Endothelial cell of umbilical vein (primary cell): ENCODE results near the gene TPST1. TPM values are rescaled to one million over a fixed set of nuclear protein-coding genes. Genes with fewer than 3 reads are reported as not detected.
A peak's percentile ranks its signal among the peaks of the same experiment; 100 is the strongest.
"Not testable (repeated sequence)": the region's sequence is repeated elsewhere in the genome, so short reads cannot be mapped to it uniquely, and the experiment has no call there.

ENCODE experiments used
- Bru-seq: library from RNA; stranded (reverse); fragments of 400-500 nt; gene quantifications from one replicate; lab custom pipeline; 2021; lab: Mats Ljungman, UMichigan
- BruChase-seq, 2 experiments: library from RNA; stranded (reverse); fragments of 400-500 nt; gene quantifications; one replicate each; lab custom pipeline; 2021; lab: Mats Ljungman, UMichigan
- BruUV-seq: library from RNA; stranded (reverse); fragments of 400-500 nt; replicated peaks from 2 replicates; lab custom pipeline; 2021; lab: Mats Ljungman, UMichigan
- CTCF ChIA-PET: fragments of 300-600, 350-600 bp; sonication (Branson Sonifier 250); formaldehyde crosslinking; loops from one replicate; lab custom pipeline; 2021; ENCODE audit warnings: antibody characterized with exemption, inconsistent platforms; lab: Charles Lee
- POLR2A ChIA-PET: fragments of 300-600, 350-600 bp; sonication (Branson Sonifier 250); formaldehyde crosslinking; loops from one replicate; lab custom pipeline; 2021; ENCODE audit warnings: antibody characterized with exemption, inconsistent platforms; lab: Charles Lee
- DNase-seq: peaks from one replicate; pipeline ENCODE4 v3.0.0-alpha.2; 2011; ENCODE audit warnings: low read depth, low spot score
- FAIRE-seq: peaks from 2 replicates; lab custom pipeline; 2011; peaks lifted over from hg19 to GRCh38; lab: Jason Lieb, UNC
- H2AFZ ChIP-seq: 2 replicates; pipeline ENCODE4 v1.6.0; 2012; ENCODE audit warnings: low read depth, low read length, control low read depth, inconsistent platforms
- H3K27ac ChIP-seq: 2 replicates; pipeline ENCODE4 v1.5.1; 2011; ENCODE audit warnings: low read depth, mild to moderate bottlenecking, control low read depth, low read length, moderate library complexity; ENCODE audit not compliant: insufficient read depth
- H3K27me3 ChIP-seq, 2 experiments: 2 replicates each; pipeline versions ENCODE4 v1.6.0 to v1.6.1; 2011; ENCODE audit warnings: low read length in 2 of 2, mixed read lengths in 1 of 2; ENCODE audit not compliant: control insufficient read depth in 2 of 2, insufficient read depth in 2 of 2
- H3K36me3 ChIP-seq, 2 experiments: 2 replicates in 1 of 2; 3 replicates in 1 of 2; pipeline ENCODE4 v1.5.1; 2011; ENCODE audit warnings: low read length in 2 of 2, mild to moderate bottlenecking in 1 of 2, moderate library complexity in 1 of 2; ENCODE audit not compliant: control insufficient read depth in 2 of 2, insufficient read depth in 2 of 2; ENCODE audit errors: extremely low read depth in 1 of 2
- H3K4me1 ChIP-seq: 3 replicates; pipeline ENCODE4 v1.5.1; 2011; ENCODE audit warnings: mild to moderate bottlenecking, low read length; ENCODE audit not compliant: control insufficient read depth, insufficient read depth; ENCODE audit errors: extremely low read depth
- H3K4me2 ChIP-seq: 2 replicates; pipeline ENCODE4 v1.6.1; 2011; ENCODE audit warnings: low read length, control low read depth, mixed read lengths; ENCODE audit not compliant: insufficient read depth
- H3K4me3 ChIP-seq, 3 experiments: fragments of 200-600 bp in 1 of 3; sonication (generic), shearing (Covaris generic) in 1 of 3; replicated peaks in 1 of 3; 2 replicates each; pipeline ENCODE4 v1.5.1; 2011 to 2016; ENCODE audit warnings: control low read depth in 3 of 3, low read length in 3 of 3, mild to moderate bottlenecking in 2 of 3, inconsistent platforms in 1 of 3, low read depth in 1 of 3, moderate library complexity in 1 of 3; ENCODE audit not compliant: insufficient read depth in 1 of 3
- H3K79me2 ChIP-seq: 2 replicates; pipeline ENCODE4 v1.6.0; 2012; ENCODE audit warnings: low read length, inconsistent platforms; ENCODE audit not compliant: control insufficient read depth, insufficient read depth
- H3K9ac ChIP-seq: replicated peaks from 2 replicates; pipeline ENCODE3; 2011; ENCODE audit warnings: low read length, control low read depth; ENCODE audit not compliant: insufficient read depth; ENCODE audit errors: extremely low read depth
- H3K9me1 ChIP-seq: replicated peaks from 3 replicates; pipeline ENCODE4 v1.6.0; 2011; ENCODE audit warnings: mild to moderate bottlenecking, low read length; ENCODE audit not compliant: control insufficient read depth, insufficient read depth; ENCODE audit errors: extremely low read depth
- H3K9me3 ChIP-seq: replicated peaks from 2 replicates; pipeline ENCODE4 v1.5.1; 2012; ENCODE audit warnings: low read length, inconsistent platforms; ENCODE audit not compliant: control insufficient read depth, insufficient read depth
- H4K20me1 ChIP-seq: replicated peaks from 2 replicates; pipeline ENCODE3; 2011; ENCODE audit warnings: mild to moderate bottlenecking, low read length; ENCODE audit not compliant: control insufficient read depth, insufficient read depth; ENCODE audit errors: extremely low read depth
- EZH2 ChIP-seq: IDR thresholded peaks from 2 replicates; pipeline ENCODE4 v1.6.1; 2012; ENCODE audit warnings: borderline replicate concordance, low read depth, mild to moderate bottlenecking, moderate library complexity, low read length, inconsistent platforms; ENCODE audit not compliant: severe bottlenecking
- FOS ChIP-seq: IDR thresholded peaks from 2 replicates; pipeline ENCODE4 v1.6.1; 2011; ENCODE audit warnings: mild to moderate bottlenecking, low read length, moderate library complexity, borderline replicate concordance; ENCODE audit not compliant: insufficient read depth
- GATA2 ChIP-seq: IDR thresholded peaks from 2 replicates; pipeline ENCODE4 v1.7.0; 2011; ENCODE audit warnings: low read depth, mild to moderate bottlenecking, moderate library complexity, mixed read lengths, low read length; ENCODE audit not compliant: insufficient read length, insufficient read depth
- JUN ChIP-seq: IDR thresholded peaks from 2 replicates; pipeline ENCODE4 v1.6.1; 2011; ENCODE audit warnings: borderline replicate concordance, low read depth; ENCODE audit not compliant: insufficient read length, insufficient read depth
- MYC ChIP-seq: IDR thresholded peaks from one replicate; pipeline ENCODE4 v1.6.1; 2011; ENCODE audit warnings: mild to moderate bottlenecking, low read depth, low read length
- POLR2A ChIP-seq: IDR thresholded peaks from 2 replicates; pipeline ENCODE4 v1.6.1; 2012; ENCODE audit warnings: low read depth, mild to moderate bottlenecking, control low read depth, low read length
- POLR2AphosphoS5 ChIP-seq: IDR thresholded peaks from 2 replicates; pipeline ENCODE4 v1.6.1; 2012; ENCODE audit warnings: low read depth, mild to moderate bottlenecking, control low read depth, low read length, moderate library complexity; ENCODE audit not compliant: insufficient read depth
- dilution Hi-C: fragments of 300-500 bp; cut with MboI; formaldehyde crosslinking; loops from one replicate; pipeline ENCODE4 v1.15.0; 2019; ENCODE audit warnings: low sequenced_read_pairs; ENCODE audit not compliant: extremely low pct_ligation_motif_present
- intact Hi-C: fragments of 100-400 bp; cut with micrococcal nuclease; formaldehyde crosslinking; loops from one replicate; pipeline ENCODE4 v1.10.0; 2022
- long read RNA-seq: library from polyadenylated mRNA; stranded (forward); transcript quantifications from one replicate; pipeline ENCODE4 v2.0.0, GENCODE V29; 2021
- polyA minus RNA-seq, 3 experiments: library from RNA; depleted of rRNA, polyadenylated mRNA; stranded (reverse); fragments of >200 nt; gene quantifications; 1 replicate in 1 of 3; 2 replicates in 2 of 3; pipeline ENCODE4 v1.2.3, GENCODE V29; 2011
- polyA plus RNA-seq, 4 experiments: library from polyadenylated mRNA; depleted of rRNA in 3 of 4; stranded (reverse) in 3 of 4; unstranded in 1 of 4; fragments of >200 nt; gene quantifications; 2 replicates each; pipeline versions ENCODE4 v1.2.1 to v1.2.3, GENCODE V29; 2011 to 2012; ENCODE audit warnings: missing spikeins in 1 of 4
- total RNA-seq: library from RNA; stranded (reverse); gene quantifications from 2 replicates; pipeline ENCODE4 v1.2.3, GENCODE V29; 2021
- TF ChIP-seq, protein P1 (sequence below): IDR thresholded peaks from 2 replicates; pipeline ENCODE4 v1.6.1; 2011; ENCODE audit not compliant: insufficient read depth, insufficient read length
- TF ChIP-seq, protein P2 (sequence below), 2 donors: IDR thresholded peaks; 1 replicate in 1 of 2; 2 replicates in 1 of 2; pipeline ENCODE4 v1.5.1; 2011; ENCODE audit warnings: low read length in 2 of 2, mild to moderate bottlenecking in 2 of 2, moderate library complexity in 2 of 2, control low read depth in 1 of 2, inconsistent platforms in 1 of 2, low read depth in 1 of 2; ENCODE audit not compliant: insufficient read depth in 1 of 2; ENCODE audit errors: extremely low read depth in 1 of 2

TPST1 gene
- total RNA-seq, result 18.7 and 19.1 TPM in 2 replicates
- 17.3 and 21.0 TPM in 2 replicates for polyA plus RNA-seq
- polyA plus RNA-seq (2011; cell fraction: cytosol; rRNA removed), result 28.6 and 30.0 TPM in 2 replicates
- polyA plus RNA-seq (2011; cell fraction: nucleus; rRNA removed), result 24.2 and 27.3 TPM in 2 replicates
- polyA plus RNA-seq (2012), result 25.9 and 27.0 TPM in 2 replicates
- polyA minus RNA-seq, result 58.5 and 60.3 TPM in 2 replicates
- polyA minus RNA-seq (2011; cell fraction: cytosol; rRNA and poly(A)+ RNA removed), result 4.8 TPM
- 39.1 and 46.8 TPM in 2 replicates for polyA minus RNA-seq (2011; cell fraction: nucleus; rRNA and poly(A)+ RNA removed)
- Bru-seq, nascent RNA, result percentile 67 among the genes with signal in this experiment
- percentile 63 among the genes with signal in this experiment for BruChase-seq, experiment 1, labeled RNA remaining after a 6-hour chase
- BruChase-seq, experiment 2, labeled RNA remaining after a 2-hour chase, result percentile 82 among the genes with signal in this experiment
- long read RNA-seq, transcript TPST1-201 (6 exons, 2,116 nt), result major isoform, 29 of 60 reads
- long read RNA-seq, partial matches to known transcripts, result 5 of 60 reads
- long read RNA-seq, other reads (novel, unspliced or antisense), result 26 of 60 reads

DNA sequence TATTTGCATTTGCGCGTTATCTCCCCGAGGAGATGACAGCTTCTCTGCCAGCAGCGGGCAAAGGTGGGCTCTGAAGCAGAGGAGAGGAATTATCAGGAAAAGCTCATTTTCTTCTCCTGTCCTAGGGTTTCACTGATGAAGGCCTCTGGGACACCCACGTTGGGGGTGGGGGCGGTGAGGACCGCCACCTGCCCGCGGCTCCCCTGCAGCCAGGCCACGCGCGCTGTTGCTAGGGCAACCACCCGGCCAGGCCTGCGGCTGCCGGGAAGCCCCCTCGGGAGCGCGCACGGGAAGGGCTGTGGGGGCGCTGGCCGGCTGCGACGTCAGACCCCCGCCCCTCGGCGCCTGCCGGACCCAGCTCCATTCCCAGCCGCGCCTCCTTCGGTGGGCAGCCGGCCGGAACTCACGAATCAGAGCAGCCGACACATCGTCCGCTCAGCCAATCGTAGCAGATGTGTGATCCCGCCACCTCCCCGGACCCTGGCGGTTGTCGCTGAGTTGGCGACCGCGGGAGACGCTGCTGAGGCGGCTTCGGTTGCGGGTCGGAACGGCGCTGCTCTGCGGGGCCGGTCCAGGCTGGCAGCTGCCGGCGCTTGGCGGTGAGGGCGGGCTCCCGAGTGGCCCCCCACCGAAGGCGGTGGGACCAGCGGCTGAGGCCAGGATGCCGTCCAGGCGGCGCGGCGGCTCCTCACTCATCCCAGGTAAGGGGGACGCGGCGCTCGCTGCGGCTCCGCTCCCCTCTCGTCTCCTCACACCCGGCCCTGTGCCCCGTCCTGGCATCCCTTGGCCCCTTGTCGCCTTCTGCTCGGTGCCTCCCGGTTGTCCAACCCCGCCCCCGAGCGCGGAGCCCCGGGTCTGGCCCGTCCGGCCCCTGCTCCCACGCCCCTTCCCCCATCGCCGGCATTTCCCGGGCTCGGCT, at the start of gene TPST1:
Gene TPST1, plus strand, starts transcription at position 513 of the 919 bp plus-strand sequence. CDS start 35,092 bp downstream, outside the sequence.
- no peak for TF ChIP-seq GATA2
- TF ChIP-seq JUN, result no peak
- TF ChIP-seq, protein P1, sequence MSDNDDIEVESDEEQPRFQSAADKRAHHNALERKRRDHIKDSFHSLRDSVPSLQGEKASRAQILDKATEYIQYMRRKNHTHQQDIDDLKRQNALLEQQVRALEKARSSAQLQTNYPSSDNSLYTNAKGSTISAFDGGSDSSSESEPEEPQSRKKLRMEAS, result no peak
- TF ChIP-seq FOS, result no peak
- TF ChIP-seq EZH2, result no peak
- TF ChIP-seq, protein P2, sequence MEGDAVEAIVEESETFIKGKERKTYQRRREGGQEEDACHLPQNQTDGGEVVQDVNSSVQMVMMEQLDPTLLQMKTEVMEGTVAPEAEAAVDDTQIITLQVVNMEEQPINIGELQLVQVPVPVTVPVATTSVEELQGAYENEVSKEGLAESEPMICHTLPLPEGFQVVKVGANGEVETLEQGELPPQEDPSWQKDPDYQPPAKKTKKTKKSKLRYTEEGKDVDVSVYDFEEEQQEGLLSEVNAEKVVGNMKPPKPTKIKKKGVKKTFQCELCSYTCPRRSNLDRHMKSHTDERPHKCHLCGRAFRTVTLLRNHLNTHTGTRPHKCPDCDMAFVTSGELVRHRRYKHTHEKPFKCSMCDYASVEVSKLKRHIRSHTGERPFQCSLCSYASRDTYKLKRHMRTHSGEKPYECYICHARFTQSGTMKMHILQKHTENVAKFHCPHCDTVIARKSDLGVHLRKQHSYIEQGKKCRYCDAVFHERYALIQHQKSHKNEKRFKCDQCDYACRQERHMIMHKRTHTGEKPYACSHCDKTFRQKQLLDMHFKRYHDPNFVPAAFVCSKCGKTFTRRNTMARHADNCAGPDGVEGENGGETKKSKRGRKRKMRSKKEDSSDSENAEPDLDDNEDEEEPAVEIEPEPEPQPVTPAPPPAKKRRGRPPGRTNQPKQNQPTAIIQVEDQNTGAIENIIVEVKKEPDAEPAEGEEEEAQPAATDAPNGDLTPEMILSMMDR (IDR thresholded peaks at IDR 0.05; ENCODE audit: extremely low read depth in 1 of 2, insufficient read depth in 1 of 2, low read depth in 1 of 2, low read length in 2 of 2), result peak; percentile 48 to 78
- no peak for TF ChIP-seq MYC
- TF ChIP-seq POLR2AphosphoS5, result peak; percentile 92
- TF ChIP-seq POLR2A, result peak; percentile 93
- peak within 1 kb of the TSS; percentile 81 for H3K4me2 ChIP-seq
- no peaks in the 10 kb centered on the region for H3K27me3 ChIP-seq
- no peaks in the 10 kb centered on the region for H3K9me1 ChIP-seq
- H2AFZ ChIP-seq, result peak within 1 kb of the TSS; percentile 91
- DNase-seq (peak; percentile 97), FAIRE-seq (peak; percentile 80)
- H4K20me1 ChIP-seq, result no peaks in the 10 kb centered on the region
- H3K4me1 ChIP-seq, result peaks cover 9% of the 10 kb centered on the region
- ChIA-PET CTCF (interaction anchor here (0.6 to 3.1 kb wide), 17 partner anchors 8 to 1097 kb away, joined by 3 to 16 read pairs (median 4); no protein-coding TSS in a partner anchor), POLR2A (interaction anchor here (0.6 to 0.9 kb wide), 4 partner anchors 11 to 424 kb away, joined by 3 to 4 read pairs (median 4); partner anchors contain the start of gene KCTD7)
- peak within 1 kb of the TSS; percentile 57 for H3K9ac ChIP-seq
- H3K79me2 ChIP-seq, result peaks cover 10% of the 10 kb centered on the region
- no peaks in the 10 kb centered on the region for H3K9me3 ChIP-seq
- no TSS peak for BruUV-seq
- intact Hi-C loops, result loop anchor here (2.0 to 10.0 kb wide), 3 partner anchors 173 to 290 kb away; no protein-coding TSS in a partner anchor
- H3K27ac ChIP-seq, result peak within 1 kb of the TSS; percentile 26
- dilution Hi-C loops, result no loop called here
- H3K36me3 ChIP-seq, result no peaks in the 10 kb centered on the region
- H3K4me3 ChIP-seq, result peak within 1 kb of the TSS; percentile 70 to 71 (median 71)

DNA sequence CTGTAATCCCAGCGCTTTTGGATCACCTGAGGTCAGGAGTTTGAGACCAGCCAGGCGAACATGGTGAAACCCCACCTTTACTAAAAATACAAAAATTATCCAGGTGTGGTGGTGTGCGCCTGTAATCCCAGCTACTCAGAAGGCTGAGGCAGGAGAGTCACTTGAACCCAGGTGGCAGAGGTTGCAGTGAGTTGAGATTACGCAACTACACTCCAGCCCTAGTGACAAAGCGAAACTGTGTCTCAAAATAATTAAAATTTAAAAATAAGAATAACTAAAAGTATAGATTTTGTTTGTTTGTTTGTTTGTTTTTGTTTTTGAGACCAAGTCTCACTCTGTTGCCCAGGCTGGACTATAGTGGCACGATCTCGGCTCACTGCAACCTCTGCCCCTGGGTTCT, 49.1 kb upstream of the TPST1 start:
- intact Hi-C loops, H3K27ac ChIP-seq, CTCF ChIA-PET, H3K9ac ChIP-seq, H3K9me1 ChIP-seq, H3K79me2 ChIP-seq, BruUV-seq, H4K20me1 ChIP-seq, H2AFZ ChIP-seq, H3K36me3 ChIP-seq, H3K4me3 ChIP-seq, H3K9me3 ChIP-seq, H3K4me2 ChIP-seq, dilution Hi-C loops, POLR2A ChIA-PET, FAIRE-seq, DNase-seq, H3K27me3 ChIP-seq: not testable (repeated sequence)
- peaks cover 16% of the 10 kb centered on the region for H3K4me1 ChIP-seq
